ENCODE results near the gene MPRIP. TPM values are rescaled to one million over a fixed set of nuclear protein-coding genes. Genes with fewer than 3 reads are reported as not detected.
"Not testable (repeated sequence)": the region's sequence is repeated elsewhere in the genome, so short reads cannot be mapped to it uniquely, and the experiment has no call there.

MPRIP gene
- total RNA-seq, 1 donor from 2014 or later, result 293 TPM

DNA sequence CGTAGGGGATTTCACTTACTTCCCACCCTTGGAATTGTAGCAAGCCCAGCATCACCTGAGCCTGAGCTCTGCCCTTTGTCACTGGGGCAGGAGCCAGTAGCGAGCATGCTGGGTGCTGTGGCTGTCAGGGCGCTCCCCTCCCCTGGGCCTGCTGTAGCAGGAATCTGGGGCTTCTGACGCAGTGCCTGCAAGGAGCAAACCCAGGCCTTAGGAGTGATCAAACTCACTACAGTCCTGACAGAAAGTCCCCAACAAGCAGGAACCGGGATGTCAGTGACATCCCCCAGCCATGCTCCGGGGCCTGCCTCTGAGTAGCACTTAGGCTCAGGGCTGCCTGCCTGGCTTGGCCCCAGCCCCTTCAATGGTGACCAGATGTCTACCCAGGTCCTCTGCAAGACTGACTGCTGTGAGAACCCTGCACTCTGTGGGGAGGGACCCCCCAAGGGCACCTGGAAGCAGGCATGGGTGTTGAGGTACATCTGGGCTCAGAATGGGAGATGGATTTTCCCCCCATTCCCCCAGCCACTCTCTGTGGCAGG, 140.4 kb downstream of the MPRIP start:
- DNase-seq (ENCODE audit: low spot score), result no peak

- DNase-seq (ENCODE audit: low spot score), result no peak
Measured at GRCh38 chr17:17183744-17184143, 141.5 kb downstream of the MPRIP start.

DNA sequence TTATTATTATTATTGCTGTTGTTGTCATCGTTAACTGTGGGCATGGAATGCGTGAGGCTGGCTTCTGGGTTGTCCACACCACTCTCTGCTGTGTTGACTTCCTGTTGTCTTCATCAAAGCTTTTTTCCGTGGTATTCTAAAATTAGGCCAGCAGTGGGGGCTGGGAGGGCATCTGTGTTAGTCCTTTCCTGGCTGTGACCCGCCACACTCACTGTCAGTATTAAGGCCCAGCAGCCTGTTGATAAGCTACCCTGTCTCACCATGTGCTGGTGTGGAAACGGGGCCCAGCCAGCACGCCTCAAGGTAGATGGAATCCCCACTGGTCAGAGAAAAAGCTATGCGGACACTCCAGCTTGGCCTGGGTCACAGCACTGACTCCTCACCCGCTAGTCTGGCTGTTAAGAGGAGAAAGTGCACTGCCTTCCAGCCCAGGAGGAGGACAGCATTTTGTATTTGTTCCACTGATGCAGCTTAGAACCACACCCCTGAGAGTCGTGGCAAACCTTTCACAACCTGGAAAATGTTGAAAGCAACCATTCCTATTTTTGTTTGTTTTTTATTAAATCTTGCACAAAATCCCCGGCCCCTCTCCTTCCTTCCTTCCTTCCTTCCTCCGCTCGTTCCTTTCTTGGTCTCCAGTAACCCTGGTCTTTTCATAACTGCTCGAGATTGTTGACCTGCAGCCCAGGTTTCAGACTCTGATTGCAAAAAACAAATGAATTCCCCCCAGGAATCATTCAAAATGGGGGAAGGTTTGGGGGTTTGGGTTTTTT, 142.9 kb downstream of the MPRIP start:
- DNase-seq (ENCODE audit: low spot score), result not testable (repeated sequence)

GRCh38 chr17:17186051-17186450, 143.8 kb downstream of the MPRIP start:
- DNase-seq (ENCODE audit: low spot score), result no peak

DNA sequence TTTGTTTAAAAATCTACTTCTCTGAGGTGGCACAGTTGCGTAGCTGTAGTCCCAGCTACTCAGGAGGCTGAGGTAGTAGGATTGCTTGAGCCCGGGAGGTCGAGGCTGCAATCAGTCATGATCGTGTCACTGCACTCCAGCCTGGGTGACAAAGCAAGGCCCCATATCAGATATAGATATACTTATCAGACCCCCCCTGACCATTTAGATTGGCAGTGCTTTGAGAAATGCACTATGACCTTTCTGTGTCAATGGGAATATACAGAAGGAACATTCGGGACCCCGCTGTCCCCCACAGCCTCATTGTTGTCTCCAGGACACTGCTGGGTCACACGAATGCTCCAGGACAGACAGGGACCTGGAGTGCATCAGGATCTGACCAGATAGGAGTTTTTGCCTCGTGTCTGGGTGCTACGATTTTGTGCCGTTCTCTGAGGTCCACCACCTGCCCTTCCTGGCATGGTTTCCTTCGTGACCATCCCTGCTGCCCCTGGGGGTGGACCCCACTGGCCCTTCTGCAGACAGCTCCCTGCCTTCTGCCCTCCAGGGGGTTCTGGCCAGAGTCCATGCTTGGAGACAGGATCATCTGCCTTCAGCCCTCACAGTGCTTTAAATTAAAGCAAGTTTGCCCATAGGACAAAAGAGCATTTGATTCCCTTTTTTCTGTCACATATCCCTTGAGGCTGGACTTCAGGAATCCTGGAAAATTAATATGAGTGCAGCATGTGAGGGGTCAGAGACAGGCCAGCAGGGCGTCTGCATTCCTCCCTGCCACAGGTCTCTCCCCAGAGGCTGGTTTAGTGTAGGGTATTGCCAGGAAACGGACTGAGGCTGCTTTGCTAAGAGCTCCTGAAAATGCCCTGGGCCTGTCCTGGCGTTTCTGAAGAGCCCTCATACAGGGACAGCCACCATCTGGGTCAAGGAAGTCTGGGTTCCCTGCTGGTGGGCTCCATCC, 144.6 kb downstream of the MPRIP start:
- no peak for DNase-seq (ENCODE audit: low spot score)

DNA sequence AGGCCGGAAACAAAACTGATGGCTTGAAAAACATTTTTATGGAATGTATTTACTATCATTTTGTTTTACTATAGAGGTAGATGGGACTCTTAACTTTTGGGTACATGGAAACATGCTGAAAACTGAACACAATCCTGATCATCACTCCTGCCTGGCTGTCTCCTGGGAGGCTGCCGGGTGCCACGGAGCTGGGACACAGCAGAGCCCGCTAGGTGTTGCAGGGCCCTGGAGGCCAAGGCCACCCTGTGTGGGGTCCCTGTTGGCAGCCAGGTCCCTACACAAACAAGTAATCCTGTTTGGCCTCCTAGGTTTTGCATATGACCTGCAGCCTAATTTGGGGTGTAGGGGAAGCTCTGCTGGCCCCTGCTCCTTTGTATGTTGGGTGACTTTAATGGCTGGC, 146.3 kb downstream of the MPRIP start:
- no peak for DNase-seq (ENCODE audit: low spot score)

DNA sequence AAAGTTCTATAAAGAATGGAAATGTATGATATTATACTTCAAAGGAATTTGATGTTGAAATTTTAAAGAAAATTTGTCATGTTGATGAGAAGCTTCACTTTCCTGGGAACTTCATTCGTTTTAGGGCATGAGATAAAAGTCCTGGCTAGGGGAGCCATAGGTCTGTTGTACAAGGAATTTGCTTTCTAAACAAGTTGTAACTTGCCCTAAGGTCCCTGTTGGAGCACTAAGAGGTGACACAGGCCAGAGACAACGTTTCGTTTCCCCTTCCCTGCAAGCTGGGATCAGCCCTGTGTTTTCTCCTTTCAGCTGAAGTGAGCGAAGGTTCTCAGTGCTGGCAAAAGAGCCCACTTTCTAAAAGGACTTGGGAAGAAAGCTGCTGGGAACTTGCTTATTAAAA, 147.3 kb downstream of the MPRIP start:
- DNase-seq (ENCODE audit: low spot score), result no peak

DNA sequence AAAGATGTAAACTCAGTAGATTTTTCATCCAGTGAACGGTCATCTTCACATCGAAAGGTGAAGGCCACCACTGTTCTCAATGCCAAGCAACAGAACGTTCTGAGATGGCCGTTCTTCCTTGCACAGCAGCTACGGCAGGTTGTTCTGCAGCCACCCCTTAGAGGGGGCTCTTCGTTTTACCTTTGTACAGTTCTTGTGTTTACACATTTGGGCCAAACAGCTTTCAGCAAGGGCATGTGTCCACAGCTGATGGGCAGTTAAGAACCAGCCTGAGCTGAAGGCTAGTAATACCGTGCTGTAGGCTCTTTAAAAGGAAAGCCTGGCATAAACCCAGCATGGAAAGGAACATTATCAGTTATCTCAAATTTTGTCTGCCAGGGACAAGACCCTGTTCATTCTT, 147.9 kb downstream of the MPRIP start:
- DNase-seq (ENCODE audit: low spot score), result no peak

DNA sequence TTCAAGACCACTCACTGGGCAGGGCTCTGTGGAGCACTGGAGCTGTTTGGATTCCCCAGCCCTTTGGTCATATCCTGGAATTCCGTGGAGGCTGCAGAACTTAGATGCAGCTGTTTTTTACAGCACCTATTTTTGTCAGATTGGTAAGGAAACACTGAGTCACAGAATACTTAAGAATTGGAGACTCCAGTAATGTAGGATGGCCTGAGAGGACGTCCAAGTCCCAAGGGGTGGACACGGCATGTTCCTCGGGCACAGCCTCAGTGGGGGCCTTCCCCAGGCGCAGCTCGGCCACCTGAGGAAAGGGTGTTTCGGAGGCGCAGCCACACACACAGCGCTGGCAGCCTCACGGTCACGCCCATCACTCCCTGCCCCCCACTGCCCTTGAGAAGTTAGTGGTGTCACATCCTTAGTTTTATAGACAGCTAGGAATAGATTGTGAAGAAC, 149.1 kb downstream of the MPRIP start:
- no peak for DNase-seq (ENCODE audit: low spot score)

DNA sequence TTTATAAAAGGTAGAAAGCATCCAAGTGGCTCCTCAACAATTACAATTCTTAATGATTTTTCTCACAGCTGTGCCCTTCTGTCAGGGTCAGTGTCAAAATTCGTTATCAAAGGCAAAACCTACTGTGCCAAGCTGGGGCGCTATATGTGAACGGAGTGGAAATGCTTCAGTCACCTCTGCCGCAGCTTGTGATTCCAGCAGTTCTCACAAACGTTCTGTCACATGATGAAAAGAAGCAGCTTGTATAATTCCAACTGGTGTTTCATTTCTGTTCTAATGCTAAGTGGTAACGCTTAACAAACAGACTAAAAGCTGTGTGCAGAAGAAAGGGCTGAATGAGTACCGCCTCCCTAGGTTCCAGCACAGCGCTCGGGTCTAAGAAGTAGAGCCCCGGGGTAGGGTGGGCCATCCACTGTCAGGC, 149.7 kb downstream of the MPRIP start:
- no peak for DNase-seq (ENCODE audit: low spot score)

DNA sequence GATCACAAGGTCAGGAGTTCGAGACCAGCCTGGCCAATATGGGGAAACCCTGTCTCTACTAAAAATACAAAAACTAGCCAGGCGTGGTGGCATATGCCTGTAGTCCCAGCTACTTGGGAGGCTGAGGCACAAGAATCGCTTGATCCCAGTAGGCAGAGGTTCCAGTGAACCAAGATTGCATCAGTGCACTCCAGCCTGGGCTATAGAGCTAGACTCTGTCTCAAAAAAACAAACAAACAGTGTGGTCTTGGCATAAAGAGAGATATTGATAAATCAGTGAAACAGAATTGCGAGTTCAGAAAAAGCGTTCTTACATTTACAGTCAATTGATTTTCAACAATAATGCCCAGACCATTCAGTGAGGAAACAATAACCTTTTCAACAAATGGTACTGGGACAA, 153.2 kb downstream of the MPRIP start:
- DNase-seq (ENCODE audit: low spot score), result not testable (repeated sequence)

GRCh38 chr17:17196776-17197175, 154.5 kb downstream of the MPRIP start:
- DNase-seq (ENCODE audit: low spot score), result no peak

- DNase-seq (ENCODE audit: low spot score), result no peak
Measured at GRCh38 chr17:17198281-17198680, 156.0 kb downstream of the MPRIP start.

- no peak for DNase-seq (ENCODE audit: low spot score)
Measured at GRCh38 chr17:17200311-17200710, 158.1 kb downstream of the MPRIP start.

- DNase-seq (ENCODE audit: low spot score), result no peak
Measured at GRCh38 chr17:17200831-17201230, 158.6 kb downstream of the MPRIP start.

DNA sequence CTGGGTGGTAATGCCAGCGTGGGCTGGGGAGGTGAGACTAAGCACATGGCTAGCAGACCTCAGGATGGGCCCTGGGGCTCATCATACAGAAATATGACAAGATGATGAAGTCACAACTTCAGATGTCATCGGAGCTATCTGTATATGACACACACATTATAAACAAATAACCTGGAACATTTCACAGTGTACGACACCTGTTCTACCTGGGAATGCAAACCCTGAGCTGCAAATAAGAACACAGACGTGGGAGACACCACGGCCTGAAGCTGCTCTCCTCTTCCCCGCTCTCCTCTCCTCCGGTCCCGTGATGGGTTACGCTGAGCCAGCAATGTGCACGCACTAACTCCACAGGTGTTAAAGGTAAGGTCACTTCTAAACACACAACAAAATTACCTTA, 159.0 kb downstream of the MPRIP start:
- DNase-seq (ENCODE audit: low spot score), result no peak

- no peak for DNase-seq (ENCODE audit: low spot score)
Measured at GRCh38 chr17:17201907-17202306, 159.7 kb downstream of the MPRIP start.

DNA sequence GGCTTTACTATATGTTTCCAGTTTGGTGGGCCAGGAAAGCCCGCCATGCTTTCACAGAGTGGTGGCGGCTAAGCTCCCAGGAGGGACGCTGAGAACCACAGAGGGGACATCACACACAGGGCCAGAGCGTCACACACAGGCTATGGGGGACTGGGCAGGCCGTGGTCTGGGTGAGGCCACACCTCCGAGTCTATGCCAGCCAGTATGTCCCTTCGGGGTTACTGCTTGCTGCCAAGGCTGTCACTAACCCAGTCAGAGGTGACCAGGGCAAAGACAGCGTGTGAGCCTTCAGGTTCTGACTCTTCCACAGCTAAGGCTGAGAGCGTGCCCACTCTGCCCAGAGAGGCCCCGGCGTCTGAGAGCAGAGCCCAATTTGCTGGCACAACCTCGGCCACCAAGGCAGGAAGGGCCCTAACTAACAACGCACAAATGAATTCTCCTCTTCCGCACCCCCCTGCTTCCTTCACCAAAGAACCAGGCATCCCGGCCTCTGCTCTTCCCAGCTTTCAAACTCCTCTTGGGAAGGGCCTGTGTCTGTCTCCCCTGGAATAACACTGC, 161.0 kb downstream of the MPRIP start:
- DNase-seq (ENCODE audit: low spot score), result no peak

GRCh38 chr17:17204041-17204591, 161.9 kb downstream of the MPRIP start:
- no peak for DNase-seq (ENCODE audit: low spot score)

- no peak for DNase-seq (ENCODE audit: low spot score)
Measured at GRCh38 chr17:17204635-17205231, 162.5 kb downstream of the MPRIP start.

Data from mesenteric fat pad (tissue), 1 donor.